GM19372 (cell line): ENCODE results near the gene AKR1C3.
"Not testable (repeated sequence)": the region's sequence is repeated elsewhere in the genome, so short reads cannot be mapped to it uniquely, and the experiment has no call there.

Experiments
- ATAC-seq: cut with Tn5 transposase; IDR thresholded peaks from one replicate; pipeline ENCODE4 v1.9.1; 2021; ENCODE audit warnings: mild to moderate bottlenecking, low read depth, moderate library complexity; ENCODE audit not compliant: unreplicated experiment

AKR1C3 gene

DNA sequence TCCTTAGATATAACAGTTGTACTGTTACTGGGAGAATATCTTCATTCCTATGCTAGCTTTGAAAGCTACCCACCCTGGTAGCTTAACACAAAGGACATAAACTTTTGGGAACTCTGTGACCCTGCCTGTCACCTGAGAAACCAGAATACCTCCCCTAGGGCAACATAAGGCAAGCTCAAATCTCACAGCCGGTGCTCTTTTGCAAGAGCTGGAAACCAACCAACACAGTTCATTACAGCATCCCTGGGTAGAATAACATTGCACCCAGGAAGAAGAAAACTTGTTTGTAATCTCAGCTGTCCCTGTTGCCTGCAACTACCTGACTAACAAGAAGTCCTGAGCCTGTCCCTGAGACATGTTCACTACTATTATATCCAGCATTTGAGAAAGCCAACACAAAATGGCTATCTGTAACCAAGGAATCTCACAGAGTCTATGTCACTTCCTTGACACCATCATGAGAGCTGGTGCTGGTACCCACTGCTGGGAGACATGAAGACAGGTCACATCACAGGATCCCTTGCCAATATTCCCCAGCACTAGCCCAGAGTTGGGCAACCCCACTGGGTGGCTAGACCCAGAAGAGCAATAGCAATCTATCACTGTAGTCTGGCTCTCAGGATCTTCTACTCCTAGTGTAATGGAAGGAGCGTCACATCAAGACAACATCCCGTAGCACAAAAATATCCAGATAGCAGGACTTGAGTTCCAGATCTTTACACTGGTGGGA is 31.3 kb downstream of the AKR1C3 start:
- ATAC-seq = no peak

DNA sequence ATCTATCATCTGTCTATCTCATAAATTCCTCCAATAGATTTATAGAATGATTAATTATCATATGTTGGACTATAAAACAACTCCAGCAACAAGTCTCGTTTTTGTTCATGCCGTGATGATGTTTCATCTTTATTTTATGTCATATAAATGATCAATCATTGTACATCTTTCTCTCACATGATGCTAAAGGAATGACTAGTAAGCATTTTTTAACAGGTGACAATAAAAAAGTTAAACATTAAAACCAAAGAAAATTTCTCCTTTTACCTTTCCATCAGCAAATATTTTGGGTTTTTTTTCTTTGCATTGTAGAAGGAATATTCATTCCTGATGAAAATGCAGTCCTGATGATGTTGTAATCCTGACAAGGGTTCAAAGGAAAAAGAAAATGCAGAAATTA is 41.4 kb downstream of the AKR1C3 start:
- ATAC-seq = no peak

DNA sequence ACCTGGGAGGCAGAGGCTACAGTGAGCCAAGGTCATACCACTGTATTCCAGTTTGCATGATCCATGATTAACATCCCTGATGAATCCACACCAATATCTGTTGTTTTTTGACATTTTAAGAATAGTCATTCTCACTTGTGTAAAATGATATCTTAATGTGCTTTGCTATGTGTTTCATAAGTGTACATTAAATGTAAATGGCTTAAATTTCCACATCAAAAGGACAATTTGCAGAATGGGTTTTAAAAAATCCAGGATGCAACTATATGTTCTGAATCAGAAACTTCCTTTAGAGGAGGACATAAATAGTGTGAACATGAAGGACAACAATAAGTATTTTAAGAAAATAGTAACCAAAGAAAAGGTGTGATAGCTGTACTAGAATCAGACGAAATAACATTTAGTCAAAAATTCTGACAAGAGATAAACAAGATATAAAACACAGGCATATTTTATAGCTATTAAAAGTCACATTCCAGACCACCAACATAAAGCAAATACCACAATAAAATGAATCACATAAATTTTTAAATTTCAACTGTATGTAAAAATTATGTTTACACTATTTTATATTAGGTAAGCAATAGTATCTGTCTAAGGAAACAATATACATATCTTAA is 42.4 kb downstream of the AKR1C3 start:
- no peak for ATAC-seq

DNA sequence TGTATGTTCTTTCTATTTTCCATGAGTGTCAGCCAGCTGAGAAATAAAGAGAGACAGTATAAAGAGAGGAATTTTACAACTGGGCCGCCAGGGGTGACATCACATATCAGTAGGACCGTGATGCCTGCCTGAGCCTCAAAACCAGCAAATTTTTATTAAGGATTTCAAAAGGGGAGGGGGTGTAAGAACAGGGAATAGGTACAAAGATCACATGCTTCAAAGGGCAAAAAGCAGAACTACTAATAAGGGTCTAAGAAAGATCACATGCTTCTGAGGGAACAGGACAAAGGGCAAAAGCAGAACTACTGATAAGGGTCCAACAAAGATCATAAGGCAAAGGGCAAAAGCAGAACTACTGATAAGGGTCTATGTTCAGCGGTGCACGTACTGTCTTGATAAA is 43.5 kb downstream of the AKR1C3 start:
- not testable (repeated sequence) for ATAC-seq

DNA sequence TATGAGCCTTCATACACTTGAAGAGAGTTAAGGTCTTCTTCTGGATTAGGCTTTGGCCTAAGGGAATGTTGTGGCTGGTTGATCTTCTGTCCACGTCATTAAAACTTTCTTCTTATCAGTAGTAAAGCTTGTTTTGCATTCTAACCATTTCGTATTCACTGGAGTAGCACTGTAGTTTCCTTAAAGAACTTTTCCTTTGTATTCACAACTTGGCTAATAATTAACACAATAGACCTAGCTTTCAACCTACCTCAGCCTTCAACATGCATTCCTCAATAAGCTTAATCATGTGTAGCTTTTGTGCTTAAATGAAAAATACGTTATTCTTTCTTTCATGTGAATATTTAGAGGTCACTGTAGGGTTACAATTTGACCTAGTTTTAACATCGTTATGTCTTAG is 48.0 kb downstream of the AKR1C3 start:
- ATAC-seq = no peak

DNA sequence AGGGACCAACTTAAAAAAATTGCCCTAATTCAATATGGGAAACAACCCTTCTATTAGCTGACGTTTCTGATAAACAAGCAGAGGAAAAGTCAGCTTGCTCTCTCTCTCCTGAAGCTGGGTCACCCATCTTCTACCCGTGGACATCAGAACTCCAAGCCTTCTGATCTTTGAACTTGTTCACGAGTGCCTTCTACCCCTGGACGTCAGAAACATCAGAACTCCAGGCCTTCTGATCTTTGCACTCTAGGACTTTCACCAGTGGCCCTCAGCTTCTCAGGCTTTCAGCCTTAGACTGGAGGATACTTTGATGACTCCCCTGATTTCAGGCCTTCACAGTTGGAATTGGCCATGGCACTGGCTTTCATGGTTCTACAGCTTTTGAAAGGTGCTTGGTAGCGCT is 48.9 kb downstream of the AKR1C3 start:
- ATAC-seq = no peak

DNA sequence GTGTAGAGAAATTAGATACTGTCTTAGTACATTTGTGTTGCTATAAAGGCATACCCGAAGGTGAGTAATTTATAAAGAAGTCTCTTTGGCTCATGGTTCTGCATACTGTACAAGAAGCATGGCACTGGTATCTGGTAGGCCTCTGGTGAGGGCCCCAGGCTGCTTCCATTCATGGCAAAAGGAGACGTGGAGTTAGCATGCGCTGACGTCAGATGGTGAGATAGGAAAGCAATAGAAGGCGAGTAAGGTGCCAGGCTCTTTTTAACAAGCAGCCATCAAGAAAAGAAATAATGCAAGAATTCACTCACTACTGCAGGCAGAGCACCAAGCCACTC is 52.7 kb downstream of the AKR1C3 start:
- ATAC-seq = no peak

DNA sequence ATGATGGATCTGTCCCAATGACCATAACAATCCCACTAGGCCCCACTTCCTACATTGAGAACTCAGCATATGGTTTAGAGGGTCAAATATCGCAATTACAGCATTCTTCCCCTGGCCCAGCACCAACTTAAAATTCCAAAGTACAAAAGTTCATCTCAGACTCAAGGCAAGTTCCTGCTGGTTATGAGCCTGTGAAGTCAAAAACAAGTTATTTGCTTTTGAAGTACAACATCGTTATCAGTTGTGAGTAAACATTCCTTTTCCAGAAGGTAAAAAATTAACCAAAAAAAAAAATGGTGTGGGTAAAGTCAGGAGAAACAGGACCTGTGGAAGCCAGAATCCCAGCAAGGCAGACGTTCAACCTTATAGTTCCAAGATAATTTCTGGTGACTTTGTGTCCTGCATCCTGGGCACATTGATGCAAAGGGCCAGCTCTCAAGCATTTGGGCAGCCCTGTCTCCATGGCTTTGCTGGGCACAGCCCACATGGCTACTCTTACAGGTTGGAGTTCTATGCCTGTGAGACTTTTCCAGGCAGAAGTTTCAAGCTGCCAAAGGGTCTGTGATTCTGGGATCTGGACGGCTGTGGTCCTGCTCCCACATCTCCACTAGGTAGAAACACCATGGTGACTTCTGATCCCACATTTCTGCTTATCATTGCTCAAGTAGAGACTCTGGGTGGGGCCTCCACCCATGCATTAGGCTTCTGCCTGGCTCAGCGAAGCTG is 53.2 kb downstream of the AKR1C3 start:
- ATAC-seq = no peak

DNA sequence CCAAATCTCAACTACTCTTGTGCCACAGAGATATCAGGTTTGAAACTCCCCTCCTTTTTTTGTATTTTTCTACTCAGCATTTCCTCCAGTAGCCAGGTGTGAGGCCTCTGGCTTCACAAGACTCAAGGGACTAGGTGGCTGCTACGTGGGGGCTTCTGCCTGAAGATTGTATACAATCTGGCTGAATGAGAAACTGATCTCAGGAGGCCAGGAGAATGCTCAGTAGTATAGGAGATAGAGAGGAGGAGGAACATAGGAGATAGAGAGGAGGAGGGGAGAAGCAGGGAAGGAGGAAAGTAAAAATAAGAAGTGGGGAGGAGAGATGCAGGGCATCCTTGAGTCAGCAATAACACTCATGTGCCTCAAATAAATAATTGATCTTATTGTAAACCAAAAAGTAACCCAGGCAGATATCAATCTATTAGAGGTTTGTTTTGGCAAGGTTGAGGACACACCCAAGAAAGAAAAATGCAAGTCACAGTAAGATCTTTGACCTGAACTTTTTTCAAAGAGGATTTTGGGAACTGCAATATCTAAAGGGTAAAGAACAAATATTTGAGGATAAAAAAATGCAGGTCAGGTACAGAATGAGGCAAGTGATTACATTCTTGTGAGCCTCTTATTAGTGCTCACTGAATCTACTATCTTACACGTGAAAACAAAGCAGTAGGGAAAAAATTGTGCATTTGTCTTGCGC is 53.9 kb downstream of the AKR1C3 start:
- no peak for ATAC-seq

DNA sequence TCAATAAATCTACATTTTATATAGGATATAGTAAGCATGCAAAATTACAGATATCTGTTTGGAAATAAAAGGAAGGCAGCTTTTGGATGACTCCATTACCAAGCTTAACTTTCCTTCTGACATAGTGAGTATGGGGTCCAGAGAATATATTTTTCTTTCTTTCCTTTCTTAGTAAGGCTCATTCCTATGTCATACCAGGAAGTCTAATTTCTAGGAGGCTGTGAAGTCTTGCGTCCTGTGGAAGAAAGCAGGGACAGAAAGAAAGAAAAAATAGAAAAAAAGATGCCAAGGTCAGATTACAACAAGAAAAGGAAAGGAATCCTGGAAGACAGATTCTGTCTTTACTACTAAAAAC is 54.4 kb downstream of the AKR1C3 start:
- ATAC-seq = no peak

DNA sequence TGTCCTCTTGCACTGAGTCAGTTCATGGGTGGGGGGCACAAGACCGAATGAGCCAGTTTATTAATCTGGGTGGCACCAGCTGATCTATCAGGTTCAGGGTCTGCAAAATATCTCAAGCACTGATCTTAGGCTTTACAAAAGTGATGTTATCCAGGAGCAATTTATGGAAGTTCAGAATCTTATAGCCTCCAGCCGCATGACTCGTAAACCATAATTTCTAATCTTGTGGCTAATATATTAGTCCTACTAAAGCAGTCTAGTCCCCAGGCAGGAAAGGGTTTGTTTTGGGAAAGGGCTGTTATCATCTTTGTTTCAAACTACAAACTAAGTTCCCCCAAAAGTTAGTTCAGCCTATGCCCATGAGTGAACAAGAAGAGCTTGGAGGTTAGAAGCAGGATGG is 56.9 kb downstream of the AKR1C3 start:
- no peak for ATAC-seq

DNA sequence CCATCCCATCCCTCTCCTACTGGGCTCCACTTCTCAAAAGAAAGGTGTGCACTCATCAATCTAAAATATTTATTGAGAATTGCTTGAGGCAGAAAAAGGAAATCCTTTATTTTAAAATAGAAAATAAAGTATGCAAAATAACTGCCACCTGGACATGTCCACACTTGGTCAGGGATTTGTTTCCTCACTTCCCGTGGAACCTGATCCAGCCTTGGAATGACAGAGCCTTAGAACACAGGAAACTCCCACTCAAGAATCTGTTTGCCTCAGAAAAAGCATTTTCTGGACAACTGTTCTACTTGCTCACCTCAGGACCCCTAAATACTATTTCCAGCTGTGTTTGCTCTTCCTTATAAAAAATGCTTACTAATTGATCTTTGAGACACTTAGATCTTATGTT is 61.7 kb downstream of the AKR1C3 start:
- no peak for ATAC-seq
